NCI-H1930 (cell line): Measurements from ENCODE around the gene CRACR2A.

ENCODE experiments used
- DNase-seq, 2 experiments: peaks; one replicate each; lab custom pipeline; 2025; lab: John Stamatoyannopoulos, UW

CRACR2A gene

GRCh38 chr12:3565985-3566384 lies 186.9 kb downstream of the CRACR2A start:
- no peak for DNase-seq
